Vagina (tissue), 2 donors: ENCODE data around the gene HMSD. TPM values are rescaled to one million over a fixed set of nuclear protein-coding genes. Genes with fewer than 3 reads are reported as not detected.

Experiments used
- DNase-seq, 2 donors: peaks; one replicate each; pipeline ENCODE4 v3.0.0-alpha.2; 2017; ENCODE audit errors: extremely low spot score in 2 of 2
- H3K27ac ChIP-seq: fragments of 200-600 bp; sonication (generic); one replicate; pipeline ENCODE4 v1.5.1; 2019
- H3K27me3 ChIP-seq: fragments of 200-600 bp; sonication (generic); one replicate; pipeline ENCODE4 v1.5.1; 2019
- H3K36me3 ChIP-seq, 2 donors: fragments of 200-600 bp; sonication (generic); one replicate each; pipeline ENCODE4 v1.5.1; 2017 to 2019
- H3K4me1 ChIP-seq: fragments of 200-600 bp; sonication (generic); one replicate; pipeline ENCODE4 v1.5.1; 2019
- H3K4me3 ChIP-seq, 2 donors: fragments of 200-600 bp; sonication (generic); 1 replicate in 1 of 2; 2 replicates in 1 of 2; pipeline ENCODE4 v1.5.1; 2016 to 2019
- H3K9me3 ChIP-seq: fragments of 200-600 bp; sonication (generic); one replicate; pipeline ENCODE4 v1.5.1; 2019
- POLR2A ChIP-seq, 2 donors: fragments of 450-650 bp; IDR thresholded peaks; one replicate each; pipeline ENCODE4 v1.6.1; 2017; ENCODE audit warnings: antibody characterized with exemption in 2 of 2, mild to moderate bottlenecking in 2 of 2, moderate library complexity in 2 of 2
- POLR2AphosphoS5 ChIP-seq, 2 donors: sonication (generic); formaldehyde crosslinking; IDR thresholded peaks; one replicate each; pipeline ENCODE4 v1.9.0; 2017; ENCODE audit warnings: antibody characterized with exemption in 2 of 2, mild to moderate bottlenecking in 2 of 2, low read depth in 1 of 2; ENCODE audit not compliant: insufficient read depth in 1 of 2
- intact Hi-C: fragments of 100-400 bp; cut with DNase I; formaldehyde crosslinking; loops from one replicate; pipeline ENCODE4 v1.15.1; 2023
- total RNA-seq: library from RNA; depleted of rRNA; stranded (reverse); fragments of >200 nt; gene quantifications from one replicate; pipeline ENCODE4 v1.2.3, GENCODE V29; 2016
- TF ChIP-seq, protein P1 (sequence below), 3 experiments: fragments of 450-650 bp in 2 of 3; fragments of 200-600 bp in 1 of 3; sonication (generic) in 1 of 3; IDR thresholded peaks; one replicate each; pipeline ENCODE4 v1.5.1; 2017 to 2019; ENCODE audit warnings: antibody characterized with exemption in 3 of 3, mild to moderate bottlenecking in 2 of 3, moderate library complexity in 2 of 3

The HMSD gene, protein sequence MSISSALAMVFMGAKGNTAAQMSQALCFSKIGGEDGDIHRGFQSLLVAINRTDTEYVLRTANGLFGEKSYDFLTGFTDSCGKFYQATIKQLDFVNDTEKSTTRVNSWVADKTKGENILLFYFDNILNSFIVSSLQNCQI
- not detected for total RNA-seq

DNA sequence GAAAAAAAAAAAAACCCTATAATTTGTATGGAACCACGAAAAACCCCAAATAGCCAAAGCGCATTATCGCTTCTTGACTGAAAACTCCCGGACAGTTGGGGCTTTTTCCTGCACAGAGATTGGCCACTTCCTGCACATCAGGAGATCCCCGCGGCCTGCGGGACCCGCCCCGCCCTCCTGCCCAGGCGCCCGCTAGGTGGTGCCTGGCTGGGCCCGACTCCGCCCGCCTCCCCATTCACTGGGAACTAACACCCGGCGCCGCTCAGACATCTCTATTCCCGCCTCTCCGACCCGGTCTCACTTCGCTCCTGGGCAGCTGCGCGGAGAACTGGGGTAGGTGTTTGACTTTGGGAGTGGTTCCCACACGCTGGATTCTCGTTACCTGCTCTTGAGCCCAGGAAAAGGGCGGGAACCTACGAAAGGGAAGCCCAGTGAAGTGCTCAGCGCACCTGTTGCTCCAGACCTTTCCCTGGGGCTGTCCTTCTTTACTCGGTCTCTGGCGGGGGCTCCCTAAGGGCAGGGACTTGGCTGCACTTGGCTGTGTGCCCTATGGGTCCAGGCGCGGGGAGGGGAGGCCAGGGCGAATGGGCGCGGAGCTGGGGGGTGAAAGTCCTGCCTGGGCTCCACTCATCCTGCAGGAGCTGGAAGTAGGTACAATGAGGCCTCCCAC lies at the start of gene HMSD:
Gene HMSD (plus strand): TSS at position 234 of the 670 bp plus-strand sequence. CDS start 4,155 bp downstream, outside the sequence.
- no peaks in the 10 kb centered on the region for H3K9me3 ChIP-seq
- H3K4me1 ChIP-seq, result peaks cover 8% of the 10 kb centered on the region
- DNase-seq, result no peak
- no peak within 1 kb of the TSS for H3K27ac ChIP-seq
- intact Hi-C loops, result no loop called here
- H3K36me3 ChIP-seq, result no peaks in the 10 kb centered on the region
- H3K27me3 ChIP-seq, result no peaks in the 10 kb centered on the region
- TF ChIP-seq, protein P1, sequence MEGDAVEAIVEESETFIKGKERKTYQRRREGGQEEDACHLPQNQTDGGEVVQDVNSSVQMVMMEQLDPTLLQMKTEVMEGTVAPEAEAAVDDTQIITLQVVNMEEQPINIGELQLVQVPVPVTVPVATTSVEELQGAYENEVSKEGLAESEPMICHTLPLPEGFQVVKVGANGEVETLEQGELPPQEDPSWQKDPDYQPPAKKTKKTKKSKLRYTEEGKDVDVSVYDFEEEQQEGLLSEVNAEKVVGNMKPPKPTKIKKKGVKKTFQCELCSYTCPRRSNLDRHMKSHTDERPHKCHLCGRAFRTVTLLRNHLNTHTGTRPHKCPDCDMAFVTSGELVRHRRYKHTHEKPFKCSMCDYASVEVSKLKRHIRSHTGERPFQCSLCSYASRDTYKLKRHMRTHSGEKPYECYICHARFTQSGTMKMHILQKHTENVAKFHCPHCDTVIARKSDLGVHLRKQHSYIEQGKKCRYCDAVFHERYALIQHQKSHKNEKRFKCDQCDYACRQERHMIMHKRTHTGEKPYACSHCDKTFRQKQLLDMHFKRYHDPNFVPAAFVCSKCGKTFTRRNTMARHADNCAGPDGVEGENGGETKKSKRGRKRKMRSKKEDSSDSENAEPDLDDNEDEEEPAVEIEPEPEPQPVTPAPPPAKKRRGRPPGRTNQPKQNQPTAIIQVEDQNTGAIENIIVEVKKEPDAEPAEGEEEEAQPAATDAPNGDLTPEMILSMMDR (IDR thresholded peaks at IDR 0.05), result peak in 2 of 3 experiments; percentile 13 to 19
- no peak for TF ChIP-seq POLR2A (IDR thresholded peaks at IDR 0.05)
- TF ChIP-seq POLR2AphosphoS5 (IDR thresholded peaks at IDR 0.05; ENCODE audit: insufficient read depth in 1 of 2, low read depth in 1 of 2), result no peak
- peak within 1 kb of the TSS; percentile 9 to 27 for H3K4me3 ChIP-seq

DNA sequence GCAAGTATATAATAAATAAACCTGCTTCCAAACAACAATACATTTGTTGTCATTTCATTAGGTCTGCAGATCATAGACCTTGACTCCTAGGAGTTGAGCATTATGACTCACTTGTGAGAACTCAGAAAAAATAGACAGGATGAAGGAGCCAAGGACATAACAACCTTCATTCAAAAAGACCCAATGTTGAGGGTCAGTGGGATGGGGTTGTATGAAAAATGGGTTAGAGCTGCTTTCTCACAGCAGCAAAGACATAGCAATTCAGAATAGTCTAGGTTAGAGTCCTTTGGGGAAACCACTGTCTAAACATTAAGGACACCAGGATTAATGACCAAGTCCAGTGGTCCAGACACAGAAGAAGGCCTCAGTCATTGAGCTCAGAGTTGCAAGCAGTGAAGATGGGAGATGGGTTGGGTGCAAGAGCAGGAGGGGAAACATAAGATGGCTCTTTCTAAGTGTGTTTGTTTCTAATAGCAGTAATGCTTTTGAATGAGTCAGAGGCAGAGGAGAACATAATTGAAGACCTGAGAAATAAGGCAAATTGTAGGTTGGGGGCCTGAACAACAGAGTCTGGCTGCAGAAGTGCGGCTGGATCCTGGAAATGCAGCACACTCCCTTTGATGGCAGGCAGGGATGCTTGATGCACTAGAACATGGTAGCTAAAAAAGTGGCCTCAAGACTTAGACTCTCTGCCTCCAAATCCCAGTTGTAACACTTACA lies 45.1 kb upstream of the HMSD start:
- no peaks in the 10 kb centered on the region for H3K4me1 ChIP-seq
- no peak overlapping the region for H3K4me3 ChIP-seq
- H3K27ac ChIP-seq, result no peak overlapping the region
- TF ChIP-seq POLR2A (IDR thresholded peaks at IDR 0.05) (no peak), POLR2AphosphoS5 (IDR thresholded peaks at IDR 0.05; ENCODE audit: insufficient read depth in 1 of 2, low read depth in 1 of 2) (no peak)
- TF ChIP-seq, protein P1 (IDR thresholded peaks at IDR 0.05), result no peak
- no peaks in the 10 kb centered on the region for H3K36me3 ChIP-seq
- no peak for DNase-seq
- no peaks in the 10 kb centered on the region for H3K27me3 ChIP-seq
- intact Hi-C loops, result no loop called here
- H3K9me3 ChIP-seq, result no peaks in the 10 kb centered on the region

DNA sequence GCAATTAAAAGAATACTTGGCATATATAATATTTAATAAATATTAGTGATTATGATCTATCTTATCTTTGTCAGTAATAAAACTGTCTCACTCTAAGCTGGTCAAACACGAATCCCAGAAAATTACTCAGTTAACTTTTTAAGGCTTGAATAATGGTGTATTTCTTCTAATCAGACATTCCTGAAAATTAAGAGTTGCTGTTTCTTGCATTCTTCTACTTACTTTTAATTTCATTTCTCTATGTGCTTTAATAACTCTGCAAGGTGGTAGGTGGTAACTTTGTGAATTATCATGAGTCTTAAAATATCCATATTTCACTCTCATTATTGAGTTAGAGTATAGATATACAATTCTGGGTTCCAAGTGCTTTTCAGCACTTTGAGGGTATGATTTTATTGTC lies 44.4 kb upstream of the HMSD start:
- TF ChIP-seq, protein P1 (IDR thresholded peaks at IDR 0.05), result no peak
- no peak for TF ChIP-seq POLR2AphosphoS5 (IDR thresholded peaks at IDR 0.05; ENCODE audit: insufficient read depth in 1 of 2, low read depth in 1 of 2)
- no peak for TF ChIP-seq POLR2A (IDR thresholded peaks at IDR 0.05)
- H3K4me1 ChIP-seq, result no peaks in the 10 kb centered on the region
- no peak overlapping the region for H3K4me3 ChIP-seq
- no peaks in the 10 kb centered on the region for H3K27me3 ChIP-seq
- no peaks in the 10 kb centered on the region for H3K9me3 ChIP-seq
- H3K27ac ChIP-seq, result no peak overlapping the region
- DNase-seq, result no peak
- H3K36me3 ChIP-seq, result no peaks in the 10 kb centered on the region
- intact Hi-C loops, result no loop called here

DNA sequence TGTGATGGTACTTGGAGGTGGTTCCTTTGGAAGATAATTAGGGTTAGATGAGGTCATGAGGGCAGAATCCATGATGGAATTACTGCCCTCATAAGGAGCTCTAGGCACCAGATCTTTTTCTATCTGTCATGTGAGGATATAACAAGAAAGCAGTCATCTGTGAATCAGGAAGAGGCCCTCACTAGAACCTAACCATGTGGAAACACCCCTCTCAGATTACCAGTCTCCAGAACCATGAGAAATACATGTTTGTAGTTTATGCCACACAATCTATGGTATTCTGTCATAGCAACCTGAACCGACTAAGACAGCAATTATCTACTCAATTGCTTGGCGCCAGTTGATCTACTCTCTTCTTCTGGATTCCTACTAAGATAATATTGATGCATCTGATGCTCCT lies 43.7 kb upstream of the HMSD start:
- intact Hi-C loops, result no loop called here
- Histone ChIP-seq H3K4me3 (no peak overlapping the region), H3K9me3 (no peaks in the 10 kb centered on the region), H3K27ac (no peak overlapping the region), H3K36me3 (no peaks in the 10 kb centered on the region), H3K27me3 (no peaks in the 10 kb centered on the region), H3K4me1 (no peaks in the 10 kb centered on the region)
- DNase-seq, result no peak
- TF ChIP-seq POLR2AphosphoS5 (IDR thresholded peaks at IDR 0.05; ENCODE audit: insufficient read depth in 1 of 2, low read depth in 1 of 2), result no peak
- TF ChIP-seq POLR2A (IDR thresholded peaks at IDR 0.05), result no peak

DNA sequence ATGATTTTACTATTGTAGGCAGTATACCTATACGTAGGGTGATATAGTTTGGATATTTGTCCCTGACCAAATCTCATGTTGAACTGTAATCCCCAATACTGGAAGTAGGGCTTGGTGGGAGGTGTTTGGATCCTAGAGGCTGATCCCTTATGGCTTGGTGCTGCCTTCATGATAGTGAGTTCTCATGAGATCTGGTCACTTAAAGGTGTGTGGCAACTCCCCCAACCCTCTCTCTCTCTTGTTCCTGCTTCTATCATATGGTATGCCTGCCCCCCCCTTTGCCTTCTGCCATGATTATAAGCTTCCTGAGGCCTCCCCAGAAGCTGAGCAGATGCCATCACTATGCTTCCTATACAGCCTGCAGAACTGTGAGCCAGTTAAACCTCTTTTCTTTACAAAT lies 43.0 kb upstream of the HMSD start:
- no peak for DNase-seq
- Histone ChIP-seq H3K36me3 (no peaks in the 10 kb centered on the region), H3K9me3 (no peaks in the 10 kb centered on the region), H3K27me3 (no peaks in the 10 kb centered on the region), H3K4me1 (no peaks in the 10 kb centered on the region), H3K27ac (no peak overlapping the region), H3K4me3 (no peak overlapping the region)
- TF ChIP-seq POLR2A (IDR thresholded peaks at IDR 0.05), result no peak
- TF ChIP-seq, protein P1 (IDR thresholded peaks at IDR 0.05), result no peak
- no peak for TF ChIP-seq POLR2AphosphoS5 (IDR thresholded peaks at IDR 0.05; ENCODE audit: insufficient read depth in 1 of 2, low read depth in 1 of 2)
- intact Hi-C loops, result no loop called here
